8988T (cell line): ENCODE results near the gene MORN1.
"Not testable (repeated sequence)": the region's sequence is repeated elsewhere in the genome, so short reads cannot be mapped to it uniquely, and the experiment has no call there.

ENCODE experiments used
- DNase-seq: peaks from one replicate; pipeline ENCODE4 v3.0.0; 2011

MORN1 gene

GRCh38 chr1:2302292-2302925 lies 88.9 kb downstream of the MORN1 start:
- no peak for DNase-seq

GRCh38 chr1:2301607-2302291 lies 89.6 kb downstream of the MORN1 start:
- no peak for DNase-seq

- DNase-seq, result no peak
Observed at GRCh38 chr1:2300851-2301606, 90.3 kb downstream of the MORN1 start.

DNA sequence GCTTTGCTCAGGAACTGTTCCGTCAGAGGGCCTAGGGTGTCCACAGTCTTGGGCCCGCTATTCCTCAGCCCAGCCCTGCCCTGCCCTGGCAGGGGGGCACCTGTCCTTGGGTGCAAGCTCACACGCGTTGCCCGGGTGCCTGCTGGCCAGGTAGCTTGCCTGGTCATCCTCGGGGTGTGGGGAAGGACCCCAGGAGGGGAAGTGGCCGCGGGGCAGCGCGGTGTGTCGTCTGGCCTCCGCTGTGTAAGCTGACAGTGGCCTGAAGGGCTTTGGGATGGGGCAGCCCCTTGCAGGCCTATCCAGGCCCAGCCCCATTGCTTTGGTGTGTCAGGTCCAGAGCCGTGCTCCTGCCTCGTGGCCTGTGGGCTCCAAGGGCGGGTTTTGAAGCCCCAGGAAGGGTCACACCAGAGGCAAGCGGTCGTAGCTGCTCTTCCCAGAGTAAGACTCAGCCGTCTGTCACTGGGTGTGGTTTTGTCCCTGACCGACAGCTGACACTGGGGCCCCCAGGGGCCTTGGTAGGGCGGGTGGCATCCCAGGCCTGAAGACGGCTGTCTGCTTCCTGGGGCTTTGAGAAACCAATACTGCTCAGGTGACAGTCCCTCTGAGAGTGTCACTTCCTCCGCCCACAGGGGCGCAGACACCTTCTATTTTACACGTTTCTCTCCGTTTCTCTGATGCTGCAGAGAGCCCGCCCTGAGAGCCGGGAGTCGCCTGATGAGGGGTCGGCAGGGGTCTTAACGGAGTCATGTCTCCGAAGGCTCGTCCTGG lies 91.2 kb downstream of the MORN1 start:
- no peak for DNase-seq

- DNase-seq, result no peak
Observed at GRCh38 chr1:2299131-2299627, 92.2 kb downstream of the MORN1 start.

DNA sequence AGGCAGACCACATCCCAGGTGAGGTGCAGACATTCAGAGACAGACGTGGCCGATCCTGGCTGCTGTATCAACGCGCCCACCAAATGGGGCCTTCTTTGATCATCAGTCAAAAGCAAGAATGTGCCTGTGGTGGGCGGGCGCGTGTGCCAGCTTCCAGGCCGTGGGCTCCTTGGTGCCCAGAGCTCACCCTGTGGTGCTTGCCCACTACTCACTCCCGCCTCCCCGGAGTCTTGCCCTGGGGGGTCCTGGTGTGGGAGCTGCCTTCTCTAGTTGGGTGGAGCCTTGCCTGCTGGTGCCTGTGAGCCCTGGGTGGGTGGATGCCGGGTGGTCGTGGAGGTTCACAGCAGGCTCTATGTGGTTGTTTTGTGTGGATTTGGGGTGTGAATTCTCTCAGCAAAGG lies 92.7 kb downstream of the MORN1 start:
- no peak for DNase-seq

- no peak for DNase-seq
Observed at GRCh38 chr1:2297246-2298011, 93.9 kb downstream of the MORN1 start.

DNA sequence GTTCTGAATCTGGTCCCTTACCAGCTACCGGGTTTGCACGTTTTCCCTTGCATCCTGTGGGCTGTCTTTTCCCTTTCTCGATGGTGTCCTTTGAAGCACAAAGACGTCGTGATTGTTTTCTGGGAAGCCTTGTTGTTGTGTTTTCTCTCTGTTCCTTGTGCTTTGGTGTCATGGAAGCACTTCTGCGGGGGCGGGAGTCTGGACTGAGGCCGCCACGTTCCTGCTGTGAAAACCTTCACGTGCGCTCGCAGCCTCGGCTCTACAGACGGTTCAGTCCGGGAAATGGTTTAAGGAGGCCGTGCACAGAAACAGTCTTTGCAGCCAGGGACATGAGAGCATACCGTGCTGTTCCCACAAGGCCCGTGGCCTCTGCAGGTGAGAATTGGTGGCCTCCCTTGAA lies 94.7 kb downstream of the MORN1 start:
- no peak for DNase-seq

DNA sequence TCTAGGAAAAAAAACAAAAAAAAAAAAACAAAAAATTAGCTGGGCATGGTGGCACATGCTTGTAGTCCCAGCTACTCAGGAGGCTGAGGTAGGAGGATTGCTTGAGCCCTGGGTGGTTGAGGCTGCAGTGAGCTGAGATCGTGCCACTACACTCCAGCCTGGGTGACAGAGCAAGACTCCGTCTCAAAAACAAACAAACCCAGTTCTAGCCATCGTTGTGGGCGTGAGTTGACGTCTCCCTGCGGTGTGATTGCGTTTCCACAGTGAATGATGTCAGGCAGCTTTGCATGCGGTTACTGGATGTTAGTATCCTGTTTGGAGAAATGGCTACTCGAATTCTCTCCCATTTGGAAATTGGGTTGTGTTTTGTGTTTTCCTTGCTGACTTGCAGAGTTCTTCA lies 95.1 kb downstream of the MORN1 start:
- not testable (repeated sequence) for DNase-seq

DNA sequence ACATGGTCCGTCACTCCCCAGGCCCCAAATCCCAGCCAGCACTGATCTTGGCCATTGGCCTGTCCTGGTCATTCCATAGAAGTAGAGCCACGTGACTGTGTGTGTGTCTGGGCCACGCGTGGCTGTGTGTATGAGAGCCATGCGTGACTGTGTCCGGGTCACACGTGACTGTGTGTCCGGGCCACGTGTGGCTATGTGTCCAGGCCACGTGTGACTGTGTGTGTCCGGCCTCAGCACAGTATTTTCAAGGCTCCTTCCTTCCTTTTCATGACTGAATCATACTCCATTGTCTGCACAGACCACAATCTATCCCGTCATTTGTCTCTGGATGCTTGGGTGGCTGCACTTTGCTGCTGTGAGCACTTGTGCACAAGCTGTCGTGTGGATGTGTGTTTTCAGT lies 95.8 kb downstream of the MORN1 start:
- DNase-seq, result no peak

DNA sequence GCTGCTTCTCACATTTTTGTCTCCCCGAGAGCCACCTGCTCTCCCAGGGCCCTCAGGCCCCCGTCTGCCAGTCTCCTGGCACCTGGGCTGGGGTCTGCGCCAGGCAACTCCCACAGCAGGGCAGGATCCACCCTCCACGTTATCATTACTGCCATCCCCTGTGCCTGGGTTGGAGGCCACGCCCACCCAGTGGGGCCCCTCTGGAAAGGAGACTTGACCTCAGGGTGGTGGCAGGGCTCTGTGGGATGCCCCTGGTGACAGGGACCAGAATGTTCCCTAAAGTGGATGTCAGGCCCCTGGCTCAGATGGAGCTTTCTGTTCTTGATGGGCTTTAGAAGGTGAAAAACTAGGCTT lies 96.7 kb downstream of the MORN1 start:
- no peak for DNase-seq

DNA sequence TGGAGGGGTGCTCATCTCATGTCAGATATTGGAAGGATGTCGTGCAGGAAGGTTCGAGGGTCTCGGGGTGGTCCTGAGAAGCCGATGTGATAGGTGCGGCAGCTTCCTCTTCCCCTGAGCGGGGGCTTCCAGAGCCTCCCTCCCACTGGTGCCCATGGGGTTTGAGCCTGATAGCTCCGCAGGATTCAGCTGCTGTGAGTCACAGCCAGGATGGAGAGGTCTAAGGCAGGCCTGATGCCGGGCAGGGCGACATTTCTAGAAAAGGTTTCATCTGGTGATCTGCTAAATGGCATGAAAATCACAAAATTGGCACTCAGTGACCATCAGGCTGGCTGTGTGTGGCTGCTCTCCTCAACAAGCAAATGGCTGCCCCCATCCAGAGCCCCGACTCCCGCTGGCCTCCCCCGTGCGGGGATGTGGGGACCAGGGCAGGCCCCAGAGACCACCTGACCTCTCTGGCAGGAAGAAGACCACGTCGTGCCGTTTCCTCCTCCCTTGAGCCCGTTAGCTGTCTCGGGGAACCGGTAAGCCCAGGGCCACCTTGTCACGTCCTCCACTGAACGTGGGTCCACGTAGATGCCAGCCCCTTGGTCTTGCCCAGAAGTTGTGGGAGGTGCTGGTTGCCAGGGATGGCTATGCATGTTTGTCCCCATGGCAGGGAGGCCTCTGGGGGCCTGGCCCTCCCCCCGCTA lies 97.2 kb downstream of the MORN1 start:
- no peak for DNase-seq

DNA sequence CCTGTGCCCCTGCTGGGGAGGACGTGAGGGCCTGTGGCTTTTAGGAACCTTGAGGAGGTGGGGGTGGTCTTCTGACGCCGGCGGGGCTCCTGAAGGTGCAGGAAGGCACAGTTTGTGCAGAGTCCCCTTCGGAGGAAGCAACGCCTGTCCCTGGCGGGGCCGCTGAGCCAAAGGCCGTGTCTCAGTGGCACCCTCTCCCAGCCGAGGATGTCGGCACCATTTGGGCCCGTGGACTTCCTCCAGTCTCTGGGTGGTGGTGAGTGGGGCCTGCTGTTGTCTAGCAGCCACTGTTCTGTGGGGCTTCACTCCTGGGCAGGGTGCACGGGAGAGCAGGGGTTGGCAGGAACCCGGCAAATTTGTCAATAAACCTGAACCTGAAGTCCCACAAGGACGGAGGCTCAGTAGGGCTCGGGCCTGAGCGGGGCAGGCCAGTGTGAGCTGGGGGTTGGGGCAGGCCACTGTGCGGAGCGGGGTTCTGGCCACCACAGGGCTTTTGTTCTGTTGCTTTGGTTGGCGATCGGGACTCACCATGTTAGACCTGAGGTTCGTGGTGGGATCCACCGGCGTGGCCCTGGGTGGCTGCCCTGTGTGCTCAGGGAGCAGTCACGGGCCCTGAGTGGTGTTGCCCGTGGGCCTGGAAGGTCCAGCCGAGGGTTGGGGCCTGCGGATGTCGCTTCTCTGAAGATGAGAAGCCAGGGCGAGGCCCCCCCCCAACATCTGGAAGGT lies 98.5 kb downstream of the MORN1 start:
- no peak for DNase-seq

GRCh38 chr1:2291577-2291976 lies 99.8 kb downstream of the MORN1 start:
- no peak for DNase-seq

- no peak for DNase-seq
Observed at GRCh38 chr1:2290595-2291510, 100.5 kb downstream of the MORN1 start.

DNA sequence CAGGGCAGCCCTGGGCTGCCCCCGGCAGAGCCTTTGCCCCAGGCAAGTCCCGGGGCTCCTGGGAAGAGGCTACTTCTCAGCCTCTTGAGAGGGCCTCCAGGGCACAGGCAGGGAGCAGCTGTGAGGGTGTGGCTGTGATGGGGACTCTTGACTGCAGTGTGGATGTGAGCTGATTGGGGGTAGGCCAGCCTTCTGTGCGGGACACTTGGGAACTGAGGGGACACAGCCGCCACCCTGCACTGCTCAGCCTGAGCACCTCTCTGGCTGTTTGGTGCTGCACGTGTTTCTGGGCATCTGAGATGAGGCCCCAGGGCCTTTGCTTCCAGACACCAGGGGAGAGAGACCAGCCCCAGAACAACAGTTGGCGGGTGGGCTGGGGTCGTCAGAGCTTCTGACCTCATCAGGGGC lies 101.2 kb downstream of the MORN1 start:
- DNase-seq, result no peak

DNA sequence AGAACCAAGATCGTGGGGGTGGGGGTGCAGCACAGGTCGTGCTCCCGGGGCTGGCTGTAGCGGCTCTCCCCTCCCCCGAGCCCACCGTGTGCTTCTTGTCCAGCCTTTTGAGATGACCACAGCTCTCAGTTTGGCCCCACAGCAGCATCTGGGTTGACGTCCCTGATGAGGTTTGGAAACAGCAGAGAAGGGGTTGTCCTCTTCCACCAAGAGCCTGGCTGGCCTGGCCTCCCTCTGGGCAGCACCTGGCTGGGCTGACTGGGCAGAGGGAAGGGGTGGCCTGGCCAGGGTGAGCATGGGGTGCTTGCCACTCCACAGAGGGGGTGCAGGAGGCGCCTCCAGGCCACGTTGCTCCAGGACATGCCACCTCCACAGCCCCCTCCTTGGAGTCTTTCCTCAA lies 101.7 kb downstream of the MORN1 start:
- no peak for DNase-seq

GRCh38 chr1:2288816-2289536 lies 102.4 kb downstream of the MORN1 start:
- no peak for DNase-seq

- no peak for DNase-seq
Observed at GRCh38 chr1:2288311-2288710, 103.0 kb downstream of the MORN1 start.
